Ovary (tissue), 1 donor: ENCODE measurements around the gene LCE4A.

Source experiments
- EP300 ChIP-seq: sonication (generic); formaldehyde crosslinking; IDR thresholded peaks from one replicate; pipeline ENCODE4 v1.6.1; 2017; ENCODE audit warnings: antibody characterized with exemption
- POLR2A ChIP-seq: fragments of 450-650 bp; IDR thresholded peaks from one replicate; pipeline ENCODE4 v1.6.1; 2017; ENCODE audit warnings: antibody characterized with exemption, mild to moderate bottlenecking, moderate library complexity

- TF ChIP-seq POLR2A: no peak
- no peak for TF ChIP-seq EP300
These were observed 10.3 kb downstream of the LCE4A start for GRCh38 chr1:152718238-152718637.
